NCI-H146 treated with DMSO at 0.1 percent for 48 hours (cell line): Measurements from ENCODE around the gene TMEM92.

Source experiments
- DNase-seq: peaks from one replicate; lab custom pipeline; 2025; ENCODE audit not compliant: unreplicated experiment; lab: John Stamatoyannopoulos, UW

Gene TMEM92

DNA sequence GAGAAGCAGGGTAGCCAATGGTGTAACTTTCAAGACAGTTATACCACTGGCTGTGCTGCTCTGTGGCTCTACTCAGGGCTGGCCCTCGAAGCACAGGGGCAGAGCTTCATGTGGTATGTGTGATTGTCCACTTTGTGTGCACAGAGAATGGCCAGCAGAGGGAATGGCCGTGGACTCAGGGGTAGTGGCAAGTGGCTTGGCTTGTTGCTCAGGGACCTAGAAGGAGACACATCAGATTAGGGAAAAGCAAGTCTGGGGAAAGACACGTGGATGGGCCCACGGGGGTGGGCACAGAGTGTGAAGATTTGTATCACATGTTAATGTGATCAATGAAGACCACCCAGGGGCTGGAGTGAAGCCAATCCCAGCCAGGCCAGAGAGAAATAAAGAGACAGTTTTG is 51.6 kb downstream of the TMEM92 start:
- no peak for DNase-seq

DNA sequence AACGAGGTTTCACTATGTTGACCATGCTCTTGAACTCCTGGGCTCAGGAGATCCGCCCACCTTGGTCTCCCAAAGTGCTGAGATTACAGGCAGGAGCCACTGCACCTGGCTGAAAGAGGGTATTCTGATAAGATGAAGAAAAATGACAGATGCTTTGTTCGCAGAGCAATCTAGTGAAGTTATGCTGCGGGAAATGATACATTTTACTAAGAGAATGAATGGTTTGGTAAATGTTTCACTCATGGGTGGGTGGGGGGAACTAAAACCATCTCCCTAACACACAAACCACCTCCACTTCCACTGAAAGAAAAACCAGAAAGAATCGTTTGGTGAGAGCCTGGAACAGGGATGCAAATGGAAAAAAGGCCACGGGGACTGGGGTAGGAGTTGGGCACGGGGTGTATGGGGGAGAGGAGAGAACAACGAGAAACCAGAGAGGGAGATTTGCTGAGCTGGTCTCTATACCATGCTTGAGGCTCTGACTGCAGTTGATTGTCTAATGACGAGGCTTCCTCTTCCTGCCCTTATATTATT is 52.6 kb downstream of the TMEM92 start:
- DNase-seq = no peak

DNA sequence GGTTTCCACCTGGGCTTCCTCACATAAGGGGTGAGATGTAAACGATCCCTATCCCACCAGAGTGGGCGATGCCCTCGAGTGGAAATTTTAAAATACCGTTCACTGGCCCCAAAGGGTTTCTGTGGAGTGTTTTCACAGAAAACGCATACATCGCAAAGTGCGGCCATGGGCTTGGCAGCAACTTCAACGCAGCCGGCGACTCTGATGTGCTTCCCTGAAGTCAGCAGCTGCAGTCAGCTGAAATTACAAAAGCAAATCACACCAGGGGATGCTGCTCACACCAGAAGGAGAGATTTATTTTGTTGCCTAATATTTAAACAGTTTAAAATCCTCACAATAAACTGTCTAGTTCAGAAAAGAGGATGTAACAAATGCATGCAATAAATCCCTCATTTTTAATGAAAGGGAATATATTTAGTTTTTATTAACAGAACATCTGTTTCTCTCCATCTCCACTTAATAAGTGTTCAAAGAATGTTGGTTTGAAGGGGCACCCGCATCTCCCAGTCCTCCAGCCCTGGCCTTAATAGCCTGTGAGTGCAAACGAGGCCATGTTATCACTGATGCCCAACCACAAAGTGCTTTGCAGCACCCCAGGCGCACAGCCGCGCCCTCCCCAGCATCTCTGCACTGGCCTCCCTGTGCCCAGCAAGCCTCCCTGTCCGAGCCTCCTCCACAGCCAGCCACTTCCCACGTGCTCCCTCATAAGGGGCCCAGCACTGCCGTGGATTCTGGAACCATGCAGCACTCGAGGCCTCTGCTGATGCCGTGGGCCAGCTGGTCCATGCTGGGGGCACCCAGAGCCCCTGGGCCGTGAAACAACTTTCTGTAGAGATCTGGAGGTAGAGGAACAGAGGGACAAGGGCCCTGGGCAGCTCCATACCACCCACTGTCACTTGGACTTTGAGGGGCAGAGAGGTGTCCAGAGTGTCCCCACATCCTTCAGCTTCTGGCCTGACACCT is 54.4 kb downstream of the TMEM92 start:
- DNase-seq = peak; percentile 14

DNA sequence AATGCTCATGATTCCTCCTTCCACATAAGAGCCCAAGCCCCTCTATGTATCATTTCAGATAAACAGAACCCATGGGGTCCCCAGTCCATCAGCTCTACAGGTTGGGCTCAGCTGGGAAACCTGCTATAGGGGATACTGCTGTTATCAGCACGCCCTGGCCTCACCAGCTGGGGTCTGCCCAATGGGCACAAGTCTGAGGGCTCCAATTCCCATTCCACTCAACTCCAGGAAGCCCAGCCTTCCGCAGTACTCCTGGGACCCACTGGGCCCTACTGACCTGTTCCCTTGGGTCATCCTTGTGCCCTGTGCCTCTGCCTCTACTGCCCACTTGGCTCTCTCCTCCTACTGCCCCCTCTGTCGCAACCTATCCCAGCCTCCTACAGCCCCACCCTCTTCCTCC is 55.5 kb downstream of the TMEM92 start:
- DNase-seq = no peak

DNA sequence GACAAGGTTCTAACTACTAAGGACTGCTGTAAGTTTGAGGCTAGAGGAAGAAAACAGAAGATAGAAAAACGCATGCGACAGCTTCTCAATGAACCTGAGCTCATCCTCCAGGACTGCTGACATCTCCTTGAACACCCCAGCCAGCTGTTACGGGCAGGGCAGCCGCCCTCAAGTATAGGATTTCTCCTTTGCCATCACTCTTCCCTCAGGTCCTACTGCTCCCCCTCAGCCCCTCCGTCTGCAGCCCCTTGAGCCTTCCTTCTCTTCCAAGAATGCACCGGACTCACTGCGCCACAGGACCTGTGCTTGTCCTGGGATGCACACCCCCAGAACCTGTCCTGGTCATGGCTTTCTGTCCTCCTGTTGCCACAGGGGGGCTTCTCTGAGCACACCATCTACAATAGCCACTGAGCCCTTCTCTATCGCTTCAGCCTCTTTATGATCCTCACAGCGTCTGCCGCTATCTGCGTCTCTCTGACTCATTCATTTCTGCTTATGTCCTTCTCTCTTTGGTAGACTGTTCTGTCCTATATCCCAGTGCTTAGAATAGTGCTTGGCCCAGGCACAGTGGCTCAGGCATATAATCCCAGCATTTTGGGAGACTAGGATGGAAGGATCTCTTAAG is 56.0 kb downstream of the TMEM92 start:
- no peak for DNase-seq
